GM21447 (cell line): ENCODE data around the gene CACNA2D3.

Source experiments
- ATAC-seq: cut with Tn5 transposase; IDR thresholded peaks from one replicate; pipeline ENCODE4 v1.9.1; 2021; ENCODE audit not compliant: unreplicated experiment

CACNA2D3 gene

DNA sequence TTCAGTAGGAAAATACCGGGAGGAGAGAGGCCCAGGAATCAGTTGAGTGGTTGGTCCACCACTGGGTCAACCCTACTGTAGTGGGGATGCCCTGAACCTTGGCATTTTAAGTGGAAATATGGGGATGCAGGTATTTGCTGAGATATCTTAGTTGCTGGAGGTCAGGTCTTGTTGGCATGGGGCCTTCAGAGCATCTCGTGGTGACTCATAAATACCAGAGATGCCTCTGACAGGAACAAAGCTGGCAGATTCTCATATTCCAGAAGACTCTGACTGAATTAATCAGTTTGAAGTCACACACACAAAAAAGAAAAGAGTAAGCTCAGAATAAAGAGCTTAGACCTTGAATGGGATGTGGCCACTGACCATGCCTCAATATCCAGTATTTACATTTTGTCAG is 91.6 kb downstream of the CACNA2D3 start:
- no peak for ATAC-seq

DNA sequence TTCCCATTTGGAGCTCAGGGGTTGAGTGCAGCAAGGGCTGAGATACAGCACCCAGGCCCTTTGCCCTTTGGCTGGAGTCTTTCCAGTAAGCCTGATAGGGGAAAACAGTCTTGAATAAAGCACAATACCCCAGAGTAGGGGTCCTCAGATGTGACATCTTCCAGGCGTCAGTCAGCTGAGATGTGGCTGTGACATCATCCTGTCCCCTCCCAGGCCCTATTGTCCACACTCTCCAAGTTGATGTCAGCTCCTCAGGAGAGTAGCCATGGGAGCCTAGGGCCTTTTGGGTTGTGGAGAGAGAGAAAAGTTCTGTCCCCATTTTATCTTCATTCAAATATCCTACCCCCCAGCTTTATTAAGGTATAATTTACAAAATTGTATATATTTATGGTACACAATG is 92.5 kb downstream of the CACNA2D3 start:
- no peak for ATAC-seq

DNA sequence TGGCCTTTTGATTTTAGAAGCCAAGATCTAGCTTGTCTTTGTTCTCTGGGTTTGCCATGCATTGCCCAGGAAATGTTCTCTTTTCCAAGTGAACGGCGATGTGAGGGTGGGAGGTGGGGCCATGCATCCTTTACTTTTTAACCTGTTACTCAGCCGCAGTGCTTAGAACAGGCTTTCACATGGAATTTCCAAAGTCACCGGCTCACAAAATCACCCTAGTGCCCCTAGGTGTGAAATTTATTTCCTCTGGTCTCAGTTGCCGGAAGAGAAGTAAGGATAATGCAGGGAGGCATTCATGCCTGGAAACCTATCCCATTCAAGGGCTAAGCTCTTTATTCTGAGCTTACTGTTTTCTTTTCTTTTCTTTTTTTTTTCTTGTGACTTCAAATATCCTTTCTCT is 93.2 kb downstream of the CACNA2D3 start:
- ATAC-seq, result no peak

DNA sequence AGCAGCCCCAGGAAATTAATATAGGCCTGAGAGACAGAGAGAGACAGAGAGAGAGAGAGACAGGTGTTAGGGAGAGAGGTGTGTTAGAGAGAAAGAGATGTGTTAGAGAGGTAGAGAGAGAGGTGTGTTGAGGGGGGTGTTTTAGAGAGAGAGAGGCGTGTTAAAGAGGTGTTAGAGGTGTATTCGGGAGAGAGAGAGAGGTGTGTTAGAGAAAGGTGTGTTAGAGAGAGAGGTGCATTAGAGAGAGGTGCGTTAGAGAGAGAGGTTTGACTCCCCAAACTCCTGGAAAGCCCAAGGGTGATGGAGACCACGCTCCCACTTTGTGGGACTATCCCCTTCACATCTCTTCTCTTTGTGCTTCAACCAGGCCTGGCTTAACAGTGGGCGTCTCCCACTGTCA is 95.5 kb downstream of the CACNA2D3 start:
- no peak for ATAC-seq

DNA sequence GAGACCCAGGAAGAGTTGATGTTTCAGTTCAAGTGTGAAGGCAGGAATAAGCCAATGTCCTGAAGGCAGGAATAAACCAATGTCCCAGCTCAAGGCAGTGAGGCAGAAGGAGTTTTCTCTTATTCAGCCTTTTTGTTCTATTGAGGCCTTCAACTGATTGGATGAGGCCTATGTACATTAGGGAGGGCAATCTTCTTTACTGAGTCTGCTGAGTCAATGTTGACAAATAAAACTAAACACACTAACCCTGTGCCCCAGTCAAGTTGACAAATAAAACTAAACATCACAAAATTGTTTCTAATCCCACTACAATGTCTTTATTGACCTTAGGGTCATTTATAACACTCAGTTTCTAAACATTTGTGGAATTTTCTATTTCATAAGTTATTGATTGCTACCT is 100.0 kb downstream of the CACNA2D3 start:
- ATAC-seq, result no peak

DNA sequence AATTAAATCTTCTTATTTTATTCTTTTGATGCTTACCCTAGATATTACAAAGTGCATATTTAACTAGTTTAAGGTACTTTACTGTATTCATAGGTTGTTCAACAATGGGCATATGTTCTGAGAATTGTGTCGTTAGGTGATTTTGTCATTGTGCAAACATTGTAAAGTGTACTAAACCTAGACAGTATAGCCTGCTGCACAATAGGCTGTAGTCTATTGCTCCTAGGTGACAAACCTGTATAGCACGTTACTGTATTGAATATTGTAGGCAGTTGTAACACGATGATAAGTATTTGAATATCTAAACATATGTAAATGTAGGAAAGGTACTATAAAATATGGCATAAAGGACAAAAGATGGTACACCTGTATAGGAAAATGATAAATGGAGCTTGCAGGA is 100.7 kb downstream of the CACNA2D3 start:
- ATAC-seq, result no peak

DNA sequence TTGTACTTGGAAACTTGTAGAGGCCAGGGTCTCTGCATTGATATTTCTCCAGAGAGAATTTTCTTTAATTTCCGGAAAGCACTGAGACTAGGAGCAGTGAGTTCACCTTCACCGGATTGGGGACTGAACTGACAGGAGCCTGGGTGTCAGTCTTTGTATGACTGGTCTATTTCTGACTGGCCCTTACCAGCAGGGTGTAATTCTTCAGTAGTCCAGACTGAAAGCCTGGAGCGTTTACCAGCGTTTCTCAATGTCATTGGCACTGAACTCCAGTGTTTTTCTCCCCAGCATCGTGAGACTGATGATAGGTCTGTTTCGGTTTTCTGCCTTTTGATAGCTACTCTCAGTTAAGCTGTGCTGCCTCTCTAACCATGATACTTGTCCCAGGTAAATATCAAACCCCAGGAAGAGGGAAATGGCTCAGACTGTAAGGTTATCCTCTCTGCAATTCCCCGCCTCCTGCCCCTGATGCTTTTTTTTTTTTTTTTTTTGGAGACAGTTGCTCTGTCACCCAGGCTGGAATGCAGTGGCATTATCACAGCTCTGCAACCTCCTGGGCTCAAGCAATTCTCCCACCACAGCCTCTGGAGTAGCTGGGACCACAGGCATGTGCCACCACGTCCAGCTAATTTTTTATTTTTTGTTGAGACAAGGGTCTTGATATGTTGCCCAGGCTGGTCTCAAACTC is 103.6 kb downstream of the CACNA2D3 start:
- no peak for ATAC-seq

DNA sequence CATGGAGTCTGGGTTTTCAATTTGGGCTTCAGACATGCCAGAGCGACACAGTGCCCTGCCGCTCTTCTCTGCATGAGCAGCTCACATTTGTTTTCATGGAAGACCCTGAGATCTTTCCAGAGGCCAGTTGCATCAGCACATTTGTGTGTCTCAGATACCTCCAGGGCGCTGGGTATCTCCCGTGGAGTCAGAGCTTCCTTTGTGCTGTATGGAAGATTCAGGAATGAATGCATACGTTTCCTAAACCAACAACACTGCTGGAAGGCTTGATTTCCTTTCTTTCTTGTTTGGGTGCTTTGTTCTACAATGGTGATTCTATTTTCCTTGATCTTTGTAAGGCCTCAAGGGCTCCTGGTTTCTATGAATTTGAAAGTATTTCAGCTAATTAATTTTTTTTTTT is 106.5 kb downstream of the CACNA2D3 start:
- no peak for ATAC-seq

DNA sequence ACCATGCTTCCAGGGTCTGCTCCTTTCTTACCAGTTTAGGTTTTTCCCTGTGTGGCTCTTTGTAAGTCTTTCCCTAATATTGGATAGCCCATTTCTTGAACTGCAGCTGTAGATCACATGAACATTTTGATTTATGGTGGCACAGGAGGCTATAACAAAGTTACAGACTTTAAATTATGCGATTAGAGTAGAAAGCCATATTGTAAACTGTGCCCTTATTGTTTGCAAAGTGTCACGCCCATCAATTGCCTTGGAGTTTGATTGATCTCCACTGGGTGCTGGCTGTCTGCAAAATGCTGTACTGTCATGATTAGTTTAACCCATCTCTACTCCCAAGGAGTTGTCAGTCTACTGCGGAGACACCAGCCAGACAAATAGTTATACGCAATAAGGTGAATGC is 110.3 kb downstream of the CACNA2D3 start:
- ATAC-seq, result no peak

DNA sequence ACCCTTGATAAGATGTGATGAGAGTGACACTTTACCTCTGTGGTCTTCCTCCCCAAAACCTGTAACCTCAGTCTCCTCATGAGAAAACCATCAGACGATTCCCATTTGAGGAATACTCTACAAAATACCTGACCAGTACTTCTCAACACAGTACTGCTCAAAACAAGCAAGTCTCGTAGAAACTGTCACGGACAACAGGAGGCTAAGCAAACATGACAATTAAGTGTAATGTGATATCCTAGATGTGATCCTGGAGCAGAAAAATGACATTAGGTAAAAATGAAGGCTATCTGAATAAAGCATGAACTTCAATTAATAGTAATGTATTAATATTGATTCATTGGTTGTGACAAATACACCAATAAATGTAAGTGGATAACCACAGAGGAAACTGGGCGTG is 113.6 kb downstream of the CACNA2D3 start:
- no peak for ATAC-seq

DNA sequence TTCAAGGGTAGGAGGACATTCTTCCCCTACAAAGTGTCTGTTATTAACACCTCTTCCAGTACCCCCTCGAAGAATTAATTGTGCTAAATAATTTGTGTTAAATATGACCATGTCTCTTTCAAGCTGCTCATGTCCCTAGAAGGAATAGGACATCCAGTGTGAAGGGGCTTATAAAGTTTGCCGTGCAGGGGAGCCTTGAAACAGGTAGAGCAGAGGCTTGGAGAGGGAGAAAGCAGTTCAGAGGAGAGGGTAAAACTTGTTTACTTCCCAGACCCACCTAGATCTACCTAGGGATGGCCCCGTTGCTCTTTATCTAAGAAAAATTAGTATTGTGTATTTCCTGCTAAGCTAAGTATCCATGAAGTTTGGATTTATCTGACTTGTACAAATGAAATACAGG is 114.8 kb downstream of the CACNA2D3 start:
- ATAC-seq, result no peak

DNA sequence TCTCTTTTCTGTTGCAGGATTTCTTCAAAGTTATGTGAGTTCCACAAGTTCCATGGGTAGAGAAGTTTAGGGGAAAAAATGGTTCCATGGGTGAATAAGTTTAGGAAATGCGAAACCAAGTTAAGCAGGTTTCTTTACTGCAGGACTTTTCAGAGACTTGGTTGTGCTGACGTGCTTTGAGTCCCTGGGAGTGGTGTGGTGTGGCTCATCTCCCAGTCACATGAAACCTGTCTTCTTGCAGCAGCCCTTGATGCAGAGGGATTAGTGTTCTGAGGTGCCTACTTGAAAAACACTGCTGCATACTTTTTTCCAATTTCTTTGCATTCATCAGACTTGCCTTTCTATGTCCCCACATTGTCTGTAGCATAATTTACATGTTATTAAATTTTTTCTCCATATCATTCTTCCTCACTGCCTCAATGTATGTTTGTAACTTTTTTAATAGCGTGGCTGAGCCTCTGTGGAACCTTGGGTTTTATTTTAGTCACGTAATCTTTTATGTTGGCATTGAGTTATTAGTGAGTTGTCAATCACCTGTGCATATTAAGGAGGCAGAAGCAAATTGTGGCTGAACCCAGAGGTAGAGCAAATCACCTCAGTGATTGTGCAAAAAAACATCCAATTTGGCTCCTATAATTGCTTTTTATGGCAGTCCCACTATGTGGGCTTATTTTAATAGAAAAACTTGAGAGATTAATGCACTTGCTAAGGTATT is 115.6 kb downstream of the CACNA2D3 start:
- ATAC-seq, result no peak

DNA sequence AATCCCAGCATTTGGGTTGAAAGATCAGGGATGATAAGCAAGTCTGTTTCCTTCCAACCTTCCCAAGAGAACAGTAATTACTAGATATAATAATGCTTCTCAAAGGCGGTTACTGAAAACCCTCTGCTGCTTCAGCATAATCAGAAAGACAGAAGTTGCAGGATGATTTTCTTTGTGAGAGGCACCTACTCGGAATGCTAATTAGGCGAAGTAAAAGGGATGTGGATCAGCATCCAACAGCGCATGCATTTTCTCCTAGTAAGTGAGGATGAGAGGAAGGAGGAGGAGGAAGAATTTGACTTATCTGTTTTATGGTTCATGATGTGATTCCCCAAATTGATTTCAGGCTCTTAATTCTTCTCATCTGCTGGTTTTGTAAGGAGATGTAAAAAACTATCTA is 118.0 kb downstream of the CACNA2D3 start:
- no peak for ATAC-seq

DNA sequence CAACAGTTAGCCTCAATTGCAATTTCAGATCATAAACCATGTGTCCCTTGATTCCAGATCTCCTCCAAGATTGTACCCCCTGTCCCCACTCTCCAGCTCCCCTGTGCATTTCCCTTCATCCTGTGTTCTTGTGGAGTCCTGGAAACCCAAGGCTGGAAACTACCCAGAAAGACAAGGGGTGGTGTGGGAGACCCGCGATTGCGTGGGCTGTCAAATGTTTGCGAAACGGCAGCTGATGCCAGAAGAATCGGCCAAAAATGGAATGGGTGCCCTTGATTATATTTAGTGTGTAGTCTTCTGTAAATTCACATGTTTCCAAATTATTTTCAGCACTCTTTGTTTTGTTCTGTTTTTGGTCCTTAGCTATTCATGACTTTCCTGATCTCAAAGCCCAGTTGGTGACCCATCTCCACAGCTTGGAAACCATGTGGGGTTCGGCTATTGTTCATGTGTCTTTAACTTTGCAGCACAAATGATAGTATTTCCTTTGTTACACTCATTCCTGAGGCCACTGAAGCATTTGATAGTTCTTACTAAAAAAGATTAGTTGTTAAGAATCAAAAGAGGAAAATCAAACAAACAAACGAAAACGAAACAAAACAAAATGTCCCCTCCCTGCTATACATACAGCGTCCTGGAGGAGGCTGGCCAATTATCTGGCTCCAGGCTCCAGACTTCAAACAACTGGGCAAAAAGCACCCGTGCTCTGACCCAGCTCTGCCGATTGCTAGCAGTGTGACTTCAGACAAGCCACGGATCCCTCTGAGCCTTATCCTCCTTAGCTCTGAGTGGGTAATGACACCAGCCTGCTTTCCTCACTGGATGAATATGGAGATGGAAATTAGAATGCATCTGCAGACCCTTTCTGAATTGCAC is 120.9 kb downstream of the CACNA2D3 start:
- ATAC-seq, result no peak

DNA sequence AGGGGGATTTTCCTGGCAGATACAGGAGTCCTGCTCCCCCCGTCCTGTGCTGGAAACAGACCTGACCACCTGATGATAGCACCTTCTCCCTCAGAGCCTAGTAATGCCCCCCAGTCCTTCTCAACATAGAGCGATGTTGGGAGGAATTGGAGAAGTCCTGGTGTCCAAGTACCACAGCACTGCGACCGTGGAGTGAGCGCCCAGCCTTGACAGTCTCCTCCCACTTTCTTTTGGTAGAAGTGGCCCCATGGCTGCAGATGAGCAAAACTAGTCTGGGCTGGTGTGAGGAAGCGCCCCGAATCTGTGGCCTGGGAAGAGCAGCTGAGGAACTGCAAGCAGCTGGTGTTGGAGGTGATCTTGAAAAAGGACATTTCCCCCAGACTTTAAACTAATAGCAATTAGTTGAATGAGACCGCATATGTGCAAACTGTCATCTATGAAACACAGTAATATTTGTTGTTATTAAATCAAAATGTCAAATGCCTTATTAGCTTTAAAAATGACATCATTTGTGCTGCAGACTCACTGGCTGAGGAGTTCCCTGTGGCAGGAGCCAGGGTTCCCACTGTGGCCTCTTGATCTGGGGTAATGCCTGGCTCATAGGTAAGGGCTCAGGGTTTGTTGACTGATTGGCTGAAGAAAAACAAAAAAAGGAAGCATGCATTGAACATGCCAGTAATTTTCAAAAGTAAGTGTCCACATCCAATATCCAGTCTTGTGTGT is 121.8 kb downstream of the CACNA2D3 start:
- ATAC-seq, result no peak

DNA sequence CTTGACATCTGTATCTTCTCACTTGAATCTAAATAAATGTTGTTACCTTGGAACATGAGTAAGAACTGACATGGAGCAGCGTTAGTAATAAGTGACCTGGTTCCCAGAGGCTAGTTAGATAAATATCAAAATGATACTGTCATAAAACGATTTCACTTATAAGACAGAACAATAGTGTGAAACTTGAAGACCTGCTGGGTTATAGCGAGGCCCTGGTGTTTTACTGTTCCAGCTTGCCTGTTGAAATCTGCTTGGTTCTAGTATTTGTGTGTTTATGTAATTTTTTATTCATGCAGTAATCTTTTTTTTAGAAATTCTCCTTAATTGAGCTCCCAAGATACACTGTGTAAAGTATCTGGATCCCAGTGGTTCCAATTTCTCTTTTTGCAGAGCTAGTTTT is 129.4 kb downstream of the CACNA2D3 start:
- no peak for ATAC-seq

DNA sequence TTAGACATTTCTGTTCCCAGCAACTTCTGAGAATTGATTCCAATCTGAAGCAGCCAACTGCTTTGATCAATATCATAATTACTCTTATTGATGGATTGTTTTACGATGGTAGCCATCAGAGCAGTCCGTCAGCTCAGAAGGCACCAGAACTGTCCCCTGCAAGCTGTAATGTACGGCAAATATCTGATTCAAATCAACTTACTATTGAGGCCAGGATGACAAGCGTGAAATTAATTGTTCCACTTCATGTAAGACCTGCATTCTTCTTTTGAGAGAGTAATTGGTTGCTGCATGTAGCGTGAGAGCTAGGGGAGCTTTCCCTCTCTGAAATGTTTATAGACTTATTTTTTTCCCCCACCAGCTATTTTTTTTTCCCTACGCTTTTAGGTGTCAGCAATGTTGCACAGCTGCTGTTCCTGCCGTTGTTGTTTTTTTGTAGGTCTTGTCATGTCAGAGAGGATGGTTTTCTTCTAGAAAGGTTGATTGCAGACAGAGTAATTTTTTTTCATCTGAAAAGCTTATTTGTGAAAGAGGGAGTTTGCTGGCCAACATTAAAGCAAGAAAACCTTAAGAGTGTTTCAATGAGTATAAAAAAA is 134.9 kb downstream of the CACNA2D3 start:
- ATAC-seq, result no peak

DNA sequence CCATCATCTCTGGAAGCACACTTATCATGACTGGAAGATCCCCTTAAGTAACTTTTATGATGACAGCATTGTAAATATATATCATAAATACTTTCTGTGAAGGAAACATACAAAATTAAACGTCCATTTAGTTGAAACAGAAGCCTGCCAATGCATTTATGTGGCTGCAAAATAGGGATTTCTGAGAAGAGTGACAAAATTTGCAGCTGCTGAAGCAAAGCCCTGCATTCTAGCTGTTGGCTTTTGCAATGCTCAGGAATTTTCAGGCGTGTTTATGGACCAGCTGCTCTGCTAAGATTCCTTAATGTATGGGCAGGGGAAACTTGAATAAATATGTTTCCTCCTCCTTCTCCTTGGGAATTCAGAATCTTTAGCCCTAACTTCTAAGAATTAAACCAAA is 137.3 kb downstream of the CACNA2D3 start:
- ATAC-seq, result no peak

DNA sequence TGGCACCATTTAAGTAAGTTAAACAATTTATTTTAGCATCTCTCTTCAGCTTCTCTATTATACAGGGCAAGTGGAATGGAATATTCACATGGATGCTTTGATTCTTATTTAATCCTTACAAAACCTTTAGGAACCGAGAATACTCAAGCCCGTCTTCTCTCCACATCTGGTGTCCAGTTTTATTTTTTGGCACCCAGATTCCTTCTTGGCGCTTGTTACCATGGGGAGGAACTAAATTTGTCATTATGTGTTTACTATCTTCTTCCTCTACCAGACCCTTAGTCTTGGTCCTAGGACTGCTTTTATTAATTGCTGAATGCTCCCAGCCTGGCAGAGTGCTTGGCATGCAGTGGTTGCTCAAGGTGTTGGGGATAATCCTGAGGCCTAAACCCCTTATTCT is 138.8 kb downstream of the CACNA2D3 start:
- ATAC-seq, result no peak

DNA sequence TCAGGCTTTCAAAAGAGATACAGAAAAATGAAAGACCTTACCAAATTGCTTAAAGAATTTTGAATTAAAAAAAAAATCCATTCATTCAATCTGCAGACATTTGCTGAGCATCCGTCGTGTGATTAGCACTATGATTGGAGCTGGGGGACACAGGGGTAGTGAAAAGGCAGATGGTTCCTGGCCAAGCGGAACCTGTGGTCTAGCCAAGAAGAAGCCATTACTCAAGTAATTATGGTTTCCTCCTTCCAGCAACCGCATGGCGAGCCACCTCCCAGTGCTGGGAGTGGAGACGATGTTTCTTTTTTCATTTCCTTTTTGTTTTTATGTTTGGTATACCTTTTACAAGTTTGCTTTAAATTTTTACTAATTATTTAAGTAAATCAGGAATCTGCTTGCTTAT is 140.2 kb downstream of the CACNA2D3 start:
- no peak for ATAC-seq

DNA sequence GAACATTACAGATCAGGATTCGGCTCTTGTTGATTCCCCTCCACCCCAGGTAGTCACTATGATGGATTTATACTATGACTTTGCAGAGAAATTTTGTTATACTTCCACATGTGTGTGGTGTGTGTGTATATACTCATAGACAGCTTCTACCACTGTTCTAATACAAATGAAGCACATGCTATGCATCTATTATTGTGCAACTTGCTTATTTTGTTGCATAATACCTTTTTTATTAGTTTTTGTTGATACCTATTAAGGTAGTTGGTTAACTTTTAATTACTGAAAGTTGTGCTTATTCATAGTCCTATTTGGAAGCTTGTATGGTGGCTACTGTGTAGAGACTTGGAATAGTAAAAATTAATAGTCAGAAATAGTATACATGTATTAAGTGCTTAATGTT is 140.6 kb downstream of the CACNA2D3 start:
- no peak for ATAC-seq
